GM19468 (cell line): ENCODE results near the gene CNIH4.
"Not testable (repeated sequence)": the region's sequence is repeated elsewhere in the genome, so short reads cannot be mapped to it uniquely, and the experiment has no call there.

Experiments used
- ATAC-seq: cut with Tn5 transposase; IDR thresholded peaks from one replicate; pipeline ENCODE4 v1.9.1; 2021; ENCODE audit warnings: mild to moderate bottlenecking, moderate library complexity, moderate number of reproducible peaks; ENCODE audit not compliant: unreplicated experiment; ENCODE audit errors: extremely low read depth

CNIH4 gene

DNA sequence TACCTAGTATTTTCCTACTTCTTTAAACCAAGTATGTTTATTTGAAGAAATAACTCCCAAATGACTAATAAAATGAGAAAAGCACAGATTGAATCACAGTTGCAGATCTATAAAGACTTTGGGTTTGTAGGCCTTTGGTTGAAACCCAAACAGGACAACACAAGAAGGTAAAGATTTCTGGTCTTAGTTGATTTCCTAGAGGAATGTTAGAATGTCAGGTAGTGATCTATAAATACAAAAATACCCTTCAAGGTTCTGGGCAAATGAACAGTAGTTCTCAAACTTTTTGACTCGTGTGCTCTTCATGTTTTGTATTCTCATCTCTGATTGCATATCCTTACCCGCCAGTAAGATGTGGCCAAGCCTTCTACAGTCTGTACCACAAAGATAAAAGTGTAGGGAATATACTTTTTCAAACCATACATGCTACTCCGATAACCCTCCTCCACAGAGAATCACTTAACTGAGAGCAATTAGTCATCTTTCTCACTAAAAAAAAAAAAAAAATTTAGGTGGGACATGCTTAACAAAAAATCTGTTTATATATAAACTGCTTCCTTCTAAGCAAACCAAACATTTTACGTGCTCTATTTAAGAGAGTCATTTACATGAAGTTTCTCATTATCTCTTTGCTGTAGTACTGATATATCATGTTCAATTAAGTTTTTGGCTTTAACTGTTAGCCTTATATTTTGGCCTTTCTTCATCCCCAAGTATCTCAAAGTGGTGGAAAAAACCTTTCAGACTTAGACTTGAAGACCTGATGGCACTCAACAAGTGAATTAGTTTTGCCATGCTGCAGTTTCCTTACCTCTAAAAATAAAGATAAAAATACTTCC, 36.0 kb downstream of the CNIH4 start:
- ATAC-seq, result no peak

DNA sequence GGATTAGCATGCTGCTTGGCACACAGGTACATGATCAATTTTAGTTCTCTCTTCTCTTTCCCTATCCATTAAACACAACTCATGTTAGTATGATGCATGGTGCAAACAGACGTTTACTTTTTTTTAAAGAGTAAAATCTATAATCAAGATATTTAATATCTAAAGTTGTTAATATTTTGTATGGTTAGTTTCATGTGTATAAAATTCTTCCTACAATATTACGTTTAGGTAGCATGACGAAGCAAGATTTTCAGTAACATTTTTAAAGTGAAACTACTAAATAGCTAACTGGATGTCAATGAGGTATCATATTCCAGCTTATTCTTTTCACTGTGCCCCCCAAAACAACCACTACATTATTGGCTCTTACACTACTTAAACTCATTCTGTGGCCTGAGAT, 36.6 kb downstream of the CNIH4 start:
- ATAC-seq, result no peak

DNA sequence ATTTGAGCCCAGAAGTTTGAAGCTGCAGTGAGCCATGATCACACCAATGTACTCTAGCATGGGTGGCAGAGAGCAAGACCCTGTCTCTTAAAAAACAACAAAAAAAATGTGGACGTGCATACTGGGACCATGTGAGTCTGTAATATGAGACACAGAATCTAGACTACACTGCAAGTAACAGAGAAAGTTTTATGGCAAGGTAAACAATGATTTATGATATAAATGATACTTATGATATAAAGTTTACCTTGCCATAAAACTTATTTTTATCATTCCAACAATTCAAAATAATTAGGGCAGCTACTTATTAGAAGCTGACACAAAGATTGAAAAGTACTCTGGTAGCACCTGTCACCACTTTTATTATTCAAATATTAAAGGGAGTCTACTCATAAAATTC, 43.2 kb downstream of the CNIH4 start:
- no peak for ATAC-seq

DNA sequence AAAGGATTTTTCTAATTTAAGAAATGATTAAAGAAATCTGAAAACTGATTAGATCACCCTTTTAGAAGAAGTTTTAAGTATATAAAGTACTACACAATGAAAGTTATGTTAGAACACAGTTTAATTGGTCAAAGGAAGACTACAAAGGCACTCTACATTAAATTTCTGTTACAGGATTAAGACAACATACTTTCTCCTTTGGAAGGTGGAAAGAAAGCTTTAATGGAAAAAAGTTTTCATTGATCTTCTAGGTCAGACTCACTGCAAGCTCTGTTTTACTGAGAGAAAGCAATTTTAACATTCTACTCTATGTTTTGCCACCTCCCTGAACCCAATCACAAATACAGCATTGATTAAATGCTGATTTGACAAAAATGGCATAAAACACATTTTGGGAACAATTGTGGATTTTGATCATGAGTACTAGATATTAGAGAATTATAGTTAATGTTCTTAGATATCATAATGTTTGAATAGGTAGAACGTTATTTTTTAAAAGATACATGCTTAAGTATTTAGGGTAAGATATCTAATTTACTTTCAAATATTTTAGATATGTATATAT, 45.9 kb downstream of the CNIH4 start:
- ATAC-seq, result no peak

- ATAC-seq, result no peak
Measured at GRCh38 chr1:224404916-224405603, 48.4 kb downstream of the CNIH4 start.

GRCh38 chr1:224405604-224405970, 48.9 kb downstream of the CNIH4 start:
- ATAC-seq, result no peak

- ATAC-seq, result no peak
Measured at GRCh38 chr1:224406216-224406615, 49.5 kb downstream of the CNIH4 start.

DNA sequence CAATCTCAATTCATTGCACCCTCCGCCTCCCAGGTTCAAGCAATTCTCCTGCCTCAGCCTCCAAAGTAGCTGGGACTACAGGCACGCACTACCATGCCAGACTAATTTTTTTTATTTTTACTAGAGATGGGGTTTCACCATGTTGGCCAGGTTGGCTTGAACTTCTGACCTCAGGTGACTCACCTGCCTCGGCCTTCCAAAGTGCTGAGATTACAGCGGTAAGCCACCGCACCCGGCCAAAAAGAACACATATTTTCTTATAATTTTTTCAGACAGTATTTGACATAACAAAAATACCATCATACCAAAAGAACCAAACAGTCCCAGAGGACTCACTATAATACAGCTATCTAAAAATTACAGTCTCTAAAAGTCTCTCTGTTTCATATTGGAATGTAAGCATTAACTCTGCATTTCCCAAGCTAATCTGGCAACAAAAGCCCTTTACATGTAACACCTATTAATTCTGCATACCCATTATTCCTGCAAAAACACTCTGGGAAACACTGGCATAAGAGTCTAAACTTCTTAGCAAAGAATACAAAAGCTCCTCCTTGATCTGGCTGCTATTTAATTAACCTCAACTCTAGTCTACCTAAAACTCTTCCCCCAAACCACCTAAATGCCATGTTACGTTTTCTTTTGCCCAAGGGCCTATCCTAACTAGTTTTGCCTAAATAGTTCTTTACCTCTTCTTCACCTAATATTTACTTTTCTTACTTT, 51.1 kb downstream of the CNIH4 start:
- ATAC-seq, result no peak

DNA sequence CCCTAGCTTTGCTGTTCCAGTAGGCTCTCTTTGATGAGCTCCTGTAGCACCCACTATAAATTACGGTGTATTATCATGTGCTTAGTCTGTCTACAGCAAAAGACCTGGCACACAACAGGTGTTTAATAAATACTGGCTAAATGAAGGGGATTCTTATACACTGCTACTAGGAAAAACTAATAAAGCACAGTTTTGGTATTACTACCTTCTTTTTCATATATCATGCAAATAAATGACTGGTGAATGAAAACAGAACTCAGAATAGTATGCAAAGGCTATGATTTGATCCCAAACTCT, 51.6 kb downstream of the CNIH4 start:
- ATAC-seq, result no peak

DNA sequence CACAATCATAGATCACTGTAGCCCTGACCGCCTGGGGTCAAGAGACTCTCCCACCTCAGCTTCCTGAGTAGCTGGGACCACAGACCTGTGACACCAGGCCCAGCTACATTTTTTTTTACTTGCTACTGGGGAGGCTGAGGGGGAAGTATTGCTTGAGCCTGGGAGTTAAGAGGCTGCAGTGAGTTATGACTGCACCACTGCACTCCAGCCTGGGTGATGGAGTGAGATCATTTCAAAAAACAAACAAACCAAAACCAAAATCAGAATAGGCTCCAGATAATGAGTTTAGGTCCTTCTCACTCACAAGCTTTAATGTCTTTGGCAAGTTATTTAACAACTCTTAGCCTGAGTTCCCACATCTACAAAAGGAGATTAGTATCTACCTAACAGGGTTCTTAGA, 55.1 kb downstream of the CNIH4 start:
- no peak for ATAC-seq

DNA sequence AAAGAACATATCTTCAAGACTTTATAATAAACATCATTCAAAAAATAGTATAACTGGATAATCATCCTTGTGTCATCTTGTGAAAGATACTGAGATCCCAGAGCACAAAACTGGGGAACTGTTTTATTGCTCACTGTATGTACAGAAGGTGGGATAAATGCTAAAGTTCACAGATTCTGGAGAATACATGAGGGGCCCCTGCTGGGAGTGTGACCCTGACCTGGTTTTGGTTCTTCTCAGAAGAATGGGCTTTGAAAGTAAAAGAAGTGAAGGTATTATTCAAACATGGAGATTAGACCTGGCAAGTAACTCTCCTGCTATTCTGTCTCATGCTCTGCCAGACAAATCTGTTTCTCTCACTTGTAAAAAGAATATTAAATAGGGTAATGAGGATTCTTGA, 63.4 kb downstream of the CNIH4 start:
- no peak for ATAC-seq

DNA sequence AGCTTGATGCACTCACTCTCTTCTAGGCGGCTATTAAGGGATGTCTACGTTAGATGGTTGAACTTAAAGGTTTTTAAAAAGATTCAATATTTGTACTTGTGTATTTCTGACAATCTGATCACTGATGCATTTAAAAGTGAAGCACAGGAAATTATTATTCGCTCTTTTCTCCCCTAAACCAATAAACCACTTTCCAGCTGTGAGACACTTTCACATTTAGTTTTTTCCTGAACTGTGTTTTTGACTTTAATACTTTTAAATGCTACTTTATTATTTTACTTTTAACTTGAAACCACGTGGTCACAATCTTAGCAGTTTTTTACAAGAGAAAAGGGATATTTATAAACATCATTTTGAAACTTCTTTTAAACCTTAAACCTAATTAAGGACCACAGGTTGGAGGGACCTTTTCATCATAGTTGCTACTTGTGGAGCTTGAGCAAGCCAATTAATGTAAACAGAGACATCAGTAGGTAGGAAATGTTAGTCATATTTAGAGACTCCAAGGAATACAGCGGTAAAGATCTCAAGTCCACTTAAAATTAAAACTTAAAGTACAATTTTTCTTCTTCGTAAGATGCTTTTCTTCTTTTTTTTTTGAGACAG, 68.7 kb downstream of the CNIH4 start:
- no peak for ATAC-seq

DNA sequence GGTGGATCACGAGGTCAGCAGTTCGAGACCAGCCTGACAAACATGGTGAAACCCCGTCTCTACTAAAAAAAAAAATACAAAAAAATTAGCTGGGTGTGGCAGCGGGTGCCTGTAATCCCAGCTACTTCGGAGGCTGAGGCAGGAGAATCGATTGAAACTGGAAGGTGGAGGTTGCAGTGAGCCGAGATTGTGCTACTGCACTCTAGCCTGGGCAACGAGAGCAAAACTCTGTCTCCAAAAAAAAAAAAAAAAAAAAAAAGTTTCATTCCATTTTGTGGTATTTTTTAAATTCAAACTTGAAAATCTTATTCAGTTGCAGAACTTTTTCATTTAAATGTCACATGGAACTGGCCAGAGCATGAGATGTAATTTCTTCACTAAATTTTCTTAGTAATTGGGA, 70.2 kb downstream of the CNIH4 start:
- ATAC-seq, result not testable (repeated sequence)

DNA sequence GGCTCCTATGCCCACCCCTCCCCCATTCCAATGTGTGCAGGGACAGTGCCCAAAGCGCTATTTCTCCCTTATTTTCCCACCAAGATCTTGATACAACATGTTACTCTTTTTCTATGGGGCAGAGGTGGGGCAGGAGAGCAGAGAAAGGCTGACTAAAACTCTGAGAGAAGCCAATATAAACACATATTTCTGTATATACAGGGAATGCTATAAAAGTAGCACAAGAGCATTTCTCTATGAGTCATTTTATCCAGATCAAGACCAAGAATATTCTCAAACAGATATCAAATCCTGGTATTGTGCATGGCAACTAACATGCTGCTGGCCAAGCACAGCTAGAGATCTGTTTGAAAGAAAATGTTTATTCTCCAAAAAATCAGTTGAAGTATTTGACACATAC, 70.7 kb downstream of the CNIH4 start:
- ATAC-seq, result no peak

- not testable (repeated sequence) for ATAC-seq
Measured at GRCh38 chr1:224428713-224429112, 72.0 kb downstream of the CNIH4 start.
